GM19351 (cell line): ENCODE measurements around the gene PHLDB2.

ENCODE experiments used
- ATAC-seq: cut with Tn5 transposase; IDR thresholded peaks from one replicate; pipeline ENCODE4 v1.9.1; 2021; ENCODE audit warnings: mild to moderate bottlenecking, moderate library complexity; ENCODE audit not compliant: unreplicated experiment

Gene PHLDB2

GRCh38 chr3:112013058-112013783 is 154.2 kb downstream of the PHLDB2 start:
- peak; percentile 94 for ATAC-seq

- peak; percentile 29 for ATAC-seq
Measured at GRCh38 chr3:112013784-112014143, 154.7 kb downstream of the PHLDB2 start.

DNA sequence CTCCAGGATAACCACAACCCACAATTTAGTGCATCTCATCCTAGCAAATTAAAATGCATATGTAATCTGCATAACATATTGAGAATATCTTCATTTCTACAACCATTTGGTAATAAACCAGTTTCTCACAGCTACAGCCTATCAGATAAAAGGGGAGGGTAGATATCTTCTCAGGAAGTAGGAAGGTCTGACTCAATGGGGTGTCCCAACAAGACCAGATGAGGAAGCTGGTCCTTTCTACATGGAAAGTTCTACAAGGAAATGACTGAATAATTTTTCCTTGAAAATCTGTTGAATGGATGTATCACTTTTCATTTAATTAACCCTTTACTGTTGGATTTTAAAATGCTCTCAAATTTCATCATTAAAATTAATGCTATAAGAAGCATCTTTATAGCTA is 158.0 kb downstream of the PHLDB2 start:
- ATAC-seq, result no peak

DNA sequence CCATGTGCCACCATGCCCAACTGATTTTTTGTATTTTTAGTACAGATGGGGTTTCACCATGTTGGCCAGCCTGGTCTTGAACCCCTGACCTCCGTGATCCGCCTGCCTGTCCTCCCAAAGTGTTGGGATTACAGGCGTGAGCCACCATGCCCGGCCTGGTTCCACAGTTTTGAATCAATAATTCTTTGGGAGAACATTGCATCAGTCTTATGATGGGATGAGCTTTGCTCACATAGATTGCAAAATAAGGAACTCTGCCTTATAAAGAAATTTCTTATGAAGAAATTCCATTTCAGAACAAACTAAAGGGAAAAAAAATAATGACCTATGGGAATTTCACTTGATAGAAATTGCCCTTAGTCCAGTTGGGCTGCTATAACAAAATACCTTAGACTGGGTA is 159.6 kb downstream of the PHLDB2 start:
- no peak for ATAC-seq

DNA sequence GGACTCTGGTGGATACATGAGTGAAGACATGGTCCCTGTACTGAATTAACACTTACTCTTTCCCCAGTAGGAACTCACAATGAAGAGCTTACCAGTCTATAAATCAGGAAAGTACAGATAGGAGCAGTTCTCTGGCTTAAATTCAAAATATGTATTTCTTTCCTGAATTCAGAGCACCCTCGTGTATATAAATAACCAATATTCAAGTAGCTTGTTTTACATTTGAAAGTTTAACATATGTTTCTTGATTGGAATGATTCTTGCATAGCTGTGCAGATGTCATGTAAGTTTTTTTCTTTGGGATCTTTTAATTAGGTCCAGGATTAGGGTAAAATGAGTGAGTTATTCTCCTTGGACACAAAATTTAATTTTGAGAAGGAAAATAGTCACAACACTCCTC is 160.7 kb downstream of the PHLDB2 start:
- ATAC-seq, result no peak

- ATAC-seq, result no peak
Measured at GRCh38 chr3:112020674-112021085, 161.6 kb downstream of the PHLDB2 start.
